22Rv1 (cell line): ENCODE results near the gene CLK4.

ENCODE experiments used
- ZFX ChIP-seq: fragments of 450-650 bp; IDR thresholded peaks from 2 replicates; pipeline ENCODE4 v1.6.1; 2017; ENCODE audit warnings: antibody characterized with exemption, borderline replicate concordance
- TF ChIP-seq, protein P1 (sequence below): fragments of 450-650 bp; IDR thresholded peaks from 2 replicates; pipeline ENCODE4 v1.5.1; 2017; ENCODE audit warnings: mild to moderate bottlenecking

DNA sequence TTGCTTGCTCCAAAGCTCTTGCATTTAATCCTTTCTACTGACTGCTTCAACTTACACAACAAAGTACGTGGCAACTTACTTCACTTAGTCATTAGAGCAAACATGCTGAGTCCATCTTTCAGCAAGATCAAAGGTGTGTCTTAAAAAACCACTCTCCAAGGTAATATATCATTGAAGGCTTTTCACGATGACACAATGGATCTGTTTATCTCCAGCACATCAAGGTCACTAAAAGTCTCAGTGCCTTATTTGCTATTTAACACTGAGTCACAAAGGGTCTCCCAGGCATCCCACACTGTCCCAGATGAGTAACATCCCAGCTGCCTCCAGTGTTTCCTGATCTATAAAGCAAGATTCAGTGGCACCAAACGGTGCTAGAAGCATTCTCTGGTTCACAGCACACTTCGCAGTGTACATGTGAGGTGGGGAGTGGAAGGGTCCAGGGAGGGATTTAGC, 3.7 kb upstream of the CLK4 start:
- TF ChIP-seq, protein P1, sequence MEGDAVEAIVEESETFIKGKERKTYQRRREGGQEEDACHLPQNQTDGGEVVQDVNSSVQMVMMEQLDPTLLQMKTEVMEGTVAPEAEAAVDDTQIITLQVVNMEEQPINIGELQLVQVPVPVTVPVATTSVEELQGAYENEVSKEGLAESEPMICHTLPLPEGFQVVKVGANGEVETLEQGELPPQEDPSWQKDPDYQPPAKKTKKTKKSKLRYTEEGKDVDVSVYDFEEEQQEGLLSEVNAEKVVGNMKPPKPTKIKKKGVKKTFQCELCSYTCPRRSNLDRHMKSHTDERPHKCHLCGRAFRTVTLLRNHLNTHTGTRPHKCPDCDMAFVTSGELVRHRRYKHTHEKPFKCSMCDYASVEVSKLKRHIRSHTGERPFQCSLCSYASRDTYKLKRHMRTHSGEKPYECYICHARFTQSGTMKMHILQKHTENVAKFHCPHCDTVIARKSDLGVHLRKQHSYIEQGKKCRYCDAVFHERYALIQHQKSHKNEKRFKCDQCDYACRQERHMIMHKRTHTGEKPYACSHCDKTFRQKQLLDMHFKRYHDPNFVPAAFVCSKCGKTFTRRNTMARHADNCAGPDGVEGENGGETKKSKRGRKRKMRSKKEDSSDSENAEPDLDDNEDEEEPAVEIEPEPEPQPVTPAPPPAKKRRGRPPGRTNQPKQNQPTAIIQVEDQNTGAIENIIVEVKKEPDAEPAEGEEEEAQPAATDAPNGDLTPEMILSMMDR: no peak
- no peak for TF ChIP-seq ZFX
